Astrocyte of the hippocampus (primary cell): ENCODE results near the gene FDX1.
"Not testable (repeated sequence)": the region's sequence is repeated elsewhere in the genome, so short reads cannot be mapped to it uniquely, and the experiment has no call there.

Experiments
- DNase-seq: peaks from one replicate; pipeline ENCODE4 v3.0.0; 2011; ENCODE audit warnings: low read depth, low spot score

Gene FDX1, protein sequence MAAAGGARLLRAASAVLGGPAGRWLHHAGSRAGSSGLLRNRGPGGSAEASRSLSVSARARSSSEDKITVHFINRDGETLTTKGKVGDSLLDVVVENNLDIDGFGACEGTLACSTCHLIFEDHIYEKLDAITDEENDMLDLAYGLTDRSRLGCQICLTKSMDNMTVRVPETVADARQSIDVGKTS

DNA sequence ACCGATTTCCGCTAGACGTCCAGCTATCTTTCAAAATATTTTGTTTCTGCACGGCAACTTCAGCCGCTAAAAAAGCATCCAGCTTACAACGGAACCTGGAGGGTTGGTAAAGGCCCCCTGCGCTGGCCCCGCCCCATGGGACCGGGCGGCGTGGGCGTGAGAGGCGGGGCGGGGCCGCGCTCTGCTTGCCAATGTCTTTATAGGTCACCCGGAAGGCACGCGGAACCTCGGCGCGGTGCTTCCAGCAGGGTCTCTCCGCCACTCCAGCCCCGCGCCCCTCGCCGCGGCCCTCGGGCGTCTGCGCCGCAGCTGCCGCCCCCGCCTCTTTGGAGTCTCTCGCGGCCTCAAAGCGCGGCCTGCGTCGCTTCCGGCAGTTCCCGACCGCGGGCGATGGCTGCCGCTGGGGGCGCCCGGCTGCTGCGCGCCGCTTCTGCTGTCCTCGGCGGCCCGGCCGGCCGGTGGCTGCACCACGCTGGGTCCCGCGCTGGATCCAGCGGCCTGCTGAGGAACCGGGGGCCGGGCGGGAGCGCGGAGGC lies at the start of gene FDX1:
FDX1 (plus strand) TSS at position 218 of the 536 bp plus-strand sequence; CDS start at position 391, 173 bp downstream.
- peak; percentile 93 for DNase-seq

GRCh38 chr11:110380836-110381622 lies 48.7 kb upstream of the FDX1 start:
- no peak for DNase-seq

DNA sequence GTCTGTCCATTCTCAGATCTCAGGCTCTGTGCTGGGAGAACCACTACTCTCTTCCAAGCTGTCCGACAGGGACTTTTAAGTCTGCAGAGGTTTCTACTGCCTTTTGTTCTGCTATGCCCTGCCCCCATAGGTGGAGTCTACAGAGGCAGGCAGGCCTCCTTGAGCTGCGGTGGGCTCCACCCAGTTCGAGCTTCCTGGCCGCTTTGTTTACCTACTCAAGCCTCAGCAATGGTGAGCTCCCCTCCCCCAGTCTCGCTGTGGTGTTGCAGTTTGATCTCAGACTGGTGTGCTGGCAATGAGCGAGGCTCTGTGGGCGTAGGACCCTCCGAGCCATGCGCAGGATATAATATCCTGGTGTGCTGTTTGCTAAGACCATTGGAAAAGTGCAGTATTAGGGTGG lies 41.5 kb upstream of the FDX1 start:
- not testable (repeated sequence) for DNase-seq

- no peak for DNase-seq
Observed at GRCh38 chr11:110389965-110390364, 39.8 kb upstream of the FDX1 start.

DNA sequence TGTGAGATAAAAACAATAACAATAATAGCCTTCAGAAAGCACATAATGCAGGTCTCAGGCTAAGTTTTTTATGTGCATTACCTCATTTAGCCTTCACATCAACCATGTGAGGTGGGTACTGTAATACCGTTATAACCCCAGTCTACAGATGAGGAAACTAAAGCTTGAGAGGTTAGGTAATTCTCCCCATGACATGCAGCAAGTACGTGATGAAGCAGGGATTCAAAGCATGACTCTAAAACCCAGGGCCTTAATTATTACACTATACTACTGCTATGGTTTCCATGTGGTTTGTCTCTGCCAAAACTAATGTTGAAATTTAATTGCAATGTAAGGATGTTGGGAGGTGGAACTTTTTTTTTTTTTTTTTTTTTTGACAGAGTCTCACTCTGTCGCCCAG lies 37.7 kb upstream of the FDX1 start:
- DNase-seq = no peak

DNA sequence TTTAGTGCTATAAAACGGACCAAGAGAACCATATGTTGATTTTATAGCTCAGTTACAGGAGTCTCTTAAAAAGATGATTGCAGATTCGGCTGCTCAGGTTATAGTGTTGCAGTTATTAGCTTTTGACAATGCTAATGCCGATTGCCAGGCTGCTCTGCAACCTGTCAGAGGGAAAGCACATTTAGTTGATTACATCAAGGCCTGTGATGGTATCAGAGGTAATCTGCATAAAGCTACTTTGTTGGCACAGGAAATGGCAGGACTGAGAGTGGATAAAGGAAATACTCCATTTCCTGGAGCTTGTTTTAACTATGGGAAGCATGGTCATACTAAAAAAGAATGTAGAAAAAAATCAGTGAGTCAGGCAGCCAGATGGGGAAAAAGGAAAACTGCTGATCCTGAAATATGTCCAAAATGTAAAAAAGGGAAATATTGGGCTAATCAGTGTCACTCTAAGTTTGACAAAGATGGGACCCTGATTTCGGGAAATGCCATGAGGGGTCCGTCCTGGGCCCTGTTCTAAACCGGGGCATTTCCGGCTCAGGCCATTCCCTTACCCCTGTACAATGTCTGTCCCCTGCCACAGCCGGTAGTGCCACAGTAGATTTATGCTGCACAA lies 32.0 kb upstream of the FDX1 start:
- DNase-seq = not testable (repeated sequence)

DNA sequence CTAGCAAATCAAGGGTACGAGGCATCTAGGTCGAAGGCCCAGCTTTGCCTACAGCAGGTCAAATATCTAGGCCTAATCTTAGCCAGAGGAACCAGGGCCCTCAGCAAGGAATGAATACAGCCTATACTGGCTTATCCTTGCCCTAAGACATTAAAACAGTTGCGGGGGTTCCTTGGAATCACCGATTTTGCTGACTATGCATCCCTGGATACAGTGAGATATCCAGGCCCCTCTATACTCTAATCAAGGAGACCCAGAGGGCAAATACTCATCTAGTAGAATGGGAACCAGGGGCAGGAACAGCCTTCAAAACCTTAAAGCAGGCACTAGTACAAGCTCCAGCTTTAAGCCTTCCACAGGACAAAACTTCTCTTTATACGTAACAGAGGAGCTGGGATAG lies 26.2 kb upstream of the FDX1 start:
- not testable (repeated sequence) for DNase-seq

DNA sequence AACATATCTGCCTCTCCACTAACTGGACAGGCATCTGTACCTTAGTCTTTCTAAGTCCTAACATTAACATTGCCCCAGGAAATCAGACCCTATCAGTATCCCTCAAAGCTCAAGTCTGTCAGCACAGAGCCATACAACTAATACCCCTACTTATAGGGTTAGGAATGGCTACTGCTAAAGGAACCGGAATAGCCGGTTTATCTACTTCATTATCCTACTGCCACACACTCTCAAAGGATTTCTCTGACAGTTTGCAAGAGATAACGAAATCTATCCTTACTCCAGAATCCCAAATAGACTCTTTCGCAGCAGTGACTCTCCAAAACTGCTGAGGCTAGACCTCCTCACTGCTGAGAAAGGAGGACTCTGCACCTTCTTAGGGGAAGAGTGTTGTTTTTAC lies 24.1 kb upstream of the FDX1 start:
- not testable (repeated sequence) for DNase-seq

DNA sequence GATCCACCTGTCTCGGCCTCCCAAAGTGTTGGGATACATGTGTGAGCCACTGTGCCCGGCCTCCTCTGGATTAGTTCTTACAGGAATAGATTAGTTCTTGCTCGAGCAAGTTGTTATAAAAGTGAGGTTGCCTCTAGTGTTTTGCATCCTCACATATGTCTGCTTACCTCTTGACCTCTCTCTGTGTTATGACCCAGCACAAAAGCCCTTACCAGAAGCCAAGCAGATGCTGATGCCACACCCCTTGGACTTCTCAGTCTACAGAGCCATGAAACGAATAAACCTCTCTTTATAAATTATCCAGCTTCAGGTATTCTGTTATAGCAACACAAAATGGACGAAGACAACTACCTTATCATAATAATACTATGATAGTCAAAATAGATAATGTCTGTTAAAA lies 22.4 kb upstream of the FDX1 start:
- DNase-seq = no peak

DNA sequence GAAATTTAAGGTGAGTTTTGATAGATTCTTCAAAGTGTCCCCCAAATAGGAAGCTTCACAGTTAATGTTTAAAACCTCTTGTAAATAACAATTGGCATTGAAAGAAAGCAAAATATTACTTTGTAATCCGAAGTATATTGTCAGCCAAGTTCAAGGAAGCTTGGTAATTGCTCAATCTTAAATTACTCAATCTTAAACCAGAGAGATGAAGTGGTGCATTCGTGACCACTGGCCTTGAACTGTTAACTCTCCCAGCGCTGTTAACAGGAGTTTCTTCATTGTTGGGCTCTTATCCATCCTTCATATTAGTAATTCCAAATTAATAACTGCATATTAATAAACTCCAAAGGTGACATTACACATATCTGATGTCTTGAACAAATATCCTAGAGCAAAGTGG lies 20.6 kb upstream of the FDX1 start:
- DNase-seq = no peak

- DNase-seq = no peak
Observed at GRCh38 chr11:110410651-110411050, 19.1 kb upstream of the FDX1 start.

DNA sequence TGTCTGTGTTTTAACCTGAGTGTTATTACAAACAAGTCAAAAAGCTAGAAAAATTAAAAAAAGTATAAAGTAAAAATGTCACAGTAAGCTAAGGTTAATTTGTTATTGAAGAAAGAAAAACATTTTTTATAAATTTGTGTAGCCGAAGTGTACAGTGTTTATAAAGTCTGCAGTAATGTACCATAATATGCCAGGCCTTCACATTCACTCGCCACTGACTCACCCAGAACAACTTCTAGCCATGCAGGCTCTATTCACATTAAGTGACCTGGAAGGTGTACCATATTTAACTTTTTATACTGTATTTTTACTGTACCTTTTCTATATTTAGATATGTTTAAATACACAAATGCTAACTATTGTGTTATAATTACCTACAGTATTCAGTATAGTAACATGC lies 14.7 kb upstream of the FDX1 start:
- DNase-seq = no peak

- not testable (repeated sequence) for DNase-seq
Observed at GRCh38 chr11:110421658-110422057, 8.1 kb upstream of the FDX1 start.

GRCh38 chr11:110422306-110422905 lies 7.3 kb upstream of the FDX1 start:
- no peak for DNase-seq

DNA sequence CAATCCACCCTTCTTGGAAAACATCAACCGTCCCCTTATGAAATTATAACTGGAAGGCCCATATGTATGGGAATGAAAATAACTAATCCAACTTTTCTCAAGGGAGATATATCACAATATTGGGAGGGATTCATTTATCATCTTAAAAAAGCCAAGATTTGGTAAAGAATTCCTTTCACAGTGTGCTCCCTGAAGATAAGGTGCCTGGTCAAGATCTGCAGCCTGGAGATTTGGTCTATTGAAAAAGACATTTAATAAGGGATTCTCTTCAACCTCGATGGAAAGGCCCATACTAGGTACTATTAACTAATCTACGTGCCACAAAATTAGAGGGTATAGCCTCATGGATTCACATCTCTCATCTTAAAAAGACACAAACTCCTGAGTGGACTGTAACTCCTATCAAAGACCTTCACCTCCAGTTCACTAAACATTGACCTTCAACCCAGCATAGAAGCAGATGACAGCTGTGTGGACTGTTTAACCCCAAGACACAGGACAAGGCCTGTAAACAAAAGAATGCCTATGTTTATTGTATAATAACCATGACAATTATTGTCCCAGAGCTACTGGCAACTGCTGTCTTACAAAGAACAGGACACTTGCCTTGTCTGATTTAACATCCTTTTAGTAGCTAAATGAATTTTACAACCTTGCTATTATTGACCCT lies 4.8 kb upstream of the FDX1 start:
- no peak for DNase-seq

DNA sequence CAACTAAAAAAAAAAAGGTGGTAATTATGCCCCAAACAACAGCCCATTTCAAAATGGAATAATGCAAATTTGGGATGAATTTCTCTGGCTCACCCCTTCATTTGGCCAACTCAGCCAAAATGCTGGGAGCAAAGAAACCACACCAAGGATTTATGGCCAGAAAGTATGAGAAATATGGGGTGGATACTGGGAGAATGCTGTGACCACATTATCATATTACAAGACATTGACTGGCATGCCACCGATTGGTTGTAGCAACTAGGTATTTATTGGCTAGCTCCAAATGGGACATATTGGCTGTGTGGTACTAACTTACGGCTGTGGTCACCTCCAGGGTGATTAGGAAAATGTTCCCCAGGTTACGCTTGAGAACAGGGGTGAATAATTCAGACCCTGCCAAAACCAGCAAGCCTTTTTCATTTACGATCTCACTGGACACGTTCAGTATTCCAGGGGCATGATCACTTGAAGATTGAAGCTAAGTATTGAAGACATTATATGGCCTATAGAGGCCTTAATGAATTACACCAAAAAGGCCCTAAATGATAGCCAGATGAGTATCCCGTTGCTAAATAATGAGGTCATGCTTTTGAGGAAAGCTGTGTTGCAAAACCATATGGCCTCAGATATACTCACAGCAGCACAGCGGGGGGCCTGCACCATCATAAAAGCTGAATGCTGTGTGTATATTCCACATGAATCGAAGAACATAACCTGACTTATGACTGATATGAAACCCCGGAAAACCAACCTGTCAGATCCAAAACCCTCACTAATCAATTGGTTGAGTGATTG lies 3.8 kb upstream of the FDX1 start:
- peak; percentile 85 for DNase-seq

- DNase-seq = no peak
Observed at GRCh38 chr11:110428040-110428439, 1.7 kb upstream of the FDX1 start.

- DNase-seq = no peak
Observed at GRCh38 chr11:110428956-110429730, 605 bp upstream of the FDX1 start.

DNA sequence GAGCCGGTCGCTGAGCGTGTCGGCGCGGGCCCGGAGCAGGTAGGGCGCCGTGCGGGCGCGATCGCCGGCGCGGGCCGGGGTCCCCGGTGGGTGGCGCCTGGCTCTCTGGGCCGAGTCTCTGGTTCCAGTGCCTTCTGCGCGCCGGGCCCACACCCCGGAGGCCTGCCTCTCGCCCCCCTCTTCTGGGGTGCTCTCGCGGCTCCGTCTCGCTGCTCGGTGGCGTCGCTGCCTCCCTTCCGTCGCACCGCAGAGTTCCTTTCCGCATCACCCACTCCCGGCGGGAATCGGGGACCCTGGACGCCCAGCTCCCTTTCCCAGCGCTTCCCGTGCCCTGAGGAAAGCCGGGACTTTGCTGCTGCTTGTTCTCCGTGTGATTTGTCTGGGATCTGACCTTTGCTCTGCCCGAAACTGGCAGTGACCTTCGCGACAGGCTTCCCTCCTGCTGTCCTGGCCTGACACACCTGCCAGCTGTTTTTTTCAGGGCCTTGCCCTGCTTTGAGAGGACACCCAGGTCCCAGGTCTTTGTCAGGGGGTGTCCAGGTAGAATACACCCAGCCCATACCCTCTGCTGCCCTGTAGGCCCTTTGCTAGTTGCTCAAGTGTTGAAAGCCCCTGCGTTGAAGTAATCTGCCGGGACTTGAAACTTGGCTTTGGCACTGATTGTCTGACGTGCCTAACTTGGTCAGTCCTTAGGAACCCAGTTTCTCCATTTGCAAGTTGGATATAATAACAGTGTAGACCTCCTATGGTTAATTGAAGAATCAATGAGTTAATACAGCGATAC lies 711 bp downstream of the FDX1 start:
- peak; percentile 61 for DNase-seq
